HAP-1 (cell line): Measurements from ENCODE around the gene UXS1.

ENCODE experiments used
- DNase-seq, 2 experiments: peaks; one replicate each; pipeline ENCODE4 v3.0.0-alpha.2; 2016 to 2020; ENCODE audit warnings: low spot score in 2 of 2
- H3K27me3 ChIP-seq: fragments of 250-450 bp; sonication (Bioruptor Pico); 2 replicates; pipeline ENCODE4 v1.5.1; 2020; ENCODE audit warnings: low read depth, mild to moderate bottlenecking, moderate library complexity
- H3K36me3 ChIP-seq: fragments of 250-450 bp; sonication (Bioruptor Pico); replicated peaks from 2 replicates; pipeline ENCODE4 v1.5.1; 2020; ENCODE audit warnings: mild to moderate bottlenecking
- H3K4me1 ChIP-seq: fragments of 250-450 bp; sonication (Bioruptor Pico); 2 replicates; pipeline ENCODE4 v1.5.1; 2020; ENCODE audit warnings: mild to moderate bottlenecking
- H3K4me3 ChIP-seq: fragments of 250-450 bp; sonication (Bioruptor Pico); 2 replicates; pipeline ENCODE4 v1.5.1; 2020; ENCODE audit warnings: mild to moderate bottlenecking, moderate library complexity
- H3K9me3 ChIP-seq: fragments of 250-450 bp; sonication (Bioruptor Pico); 2 replicates; pipeline ENCODE4 v1.5.1; 2020; ENCODE audit warnings: mild to moderate bottlenecking, moderate library complexity
- in situ Hi-C: fragments of 300-500 bp; cut with MboI; formaldehyde crosslinking; loops from 3 replicates; pipeline ENCODE4 v1.14.3; 2020; ENCODE audit warnings: low sequenced_read_pairs, inconsistent platforms, mixed read lengths

Gene UXS1

GRCh38 chr2:106183101-106183696, 10.9 kb downstream of the UXS1 start:
- DNase-seq: no peak
- H3K9me3 ChIP-seq: no peaks in the 10 kb centered on the region
- in situ Hi-C loops: no loop called here

GRCh38 chr2:106181064-106181463, 13.0 kb downstream of the UXS1 start:
- no peak for DNase-seq
- H3K4me1 ChIP-seq: no peaks in the 10 kb centered on the region
- no peak overlapping the region for H3K4me3 ChIP-seq
- H3K36me3 ChIP-seq: no peaks in the 10 kb centered on the region
- no peaks in the 10 kb centered on the region for H3K9me3 ChIP-seq
- H3K27me3 ChIP-seq: no peaks in the 10 kb centered on the region
- in situ Hi-C loops: no loop called here

More at GRCh38 chr2:106183101-106183696, 10.9 kb downstream of the UXS1 start:
- Histone ChIP-seq H3K27me3 (no peaks in the 10 kb centered on the region), H3K4me1 (no peaks in the 10 kb centered on the region), H3K4me3 (no peak overlapping the region), H3K36me3 (no peaks in the 10 kb centered on the region)

- in situ Hi-C loops: no loop called here
- H3K4me1 ChIP-seq: no peaks in the 10 kb centered on the region
- no peaks in the 10 kb centered on the region for H3K27me3 ChIP-seq
- no peaks in the 10 kb centered on the region for H3K9me3 ChIP-seq
- H3K36me3 ChIP-seq: no peaks in the 10 kb centered on the region
- no peak for DNase-seq
- no peak overlapping the region for H3K4me3 ChIP-seq
These were observed 13.5 kb downstream of the UXS1 start for GRCh38 chr2:106180602-106181001.

- Histone ChIP-seq H3K4me1 (no peaks in the 10 kb centered on the region), H3K4me3 (no peak overlapping the region), H3K27me3 (no peaks in the 10 kb centered on the region), H3K9me3 (no peaks in the 10 kb centered on the region), H3K36me3 (no peaks in the 10 kb centered on the region)
- no peak for DNase-seq
- in situ Hi-C loops: no loop called here
These were observed 15.4 kb downstream of the UXS1 start for GRCh38 chr2:106178716-106179115.

- DNase-seq: no peak
- Histone ChIP-seq H3K36me3 (no peaks in the 10 kb centered on the region), H3K4me3 (no peak overlapping the region), H3K4me1 (no peaks in the 10 kb centered on the region), H3K9me3 (no peaks in the 10 kb centered on the region), H3K27me3 (no peaks in the 10 kb centered on the region)
- in situ Hi-C loops: no loop called here
These were observed 16.5 kb downstream of the UXS1 start for GRCh38 chr2:106177581-106177980.

- in situ Hi-C loops: no loop called here
- no peaks in the 10 kb centered on the region for H3K4me1 ChIP-seq
- H3K4me3 ChIP-seq: no peak overlapping the region
- no peaks in the 10 kb centered on the region for H3K27me3 ChIP-seq
- no peaks in the 10 kb centered on the region for H3K9me3 ChIP-seq
- DNase-seq: no peak
- H3K36me3 ChIP-seq: no peaks in the 10 kb centered on the region
These were observed 17.5 kb downstream of the UXS1 start for GRCh38 chr2:106176446-106177099.

GRCh38 chr2:106175086-106175850, 18.8 kb downstream of the UXS1 start:
- in situ Hi-C loops: no loop called here
- no peaks in the 10 kb centered on the region for H3K4me1 ChIP-seq
- no peaks in the 10 kb centered on the region for H3K36me3 ChIP-seq
- no peak overlapping the region for H3K4me3 ChIP-seq
- no peaks in the 10 kb centered on the region for H3K9me3 ChIP-seq
- DNase-seq: no peak
- H3K27me3 ChIP-seq: no peaks in the 10 kb centered on the region

- Histone ChIP-seq H3K4me3 (no peak overlapping the region), H3K9me3 (no peaks in the 10 kb centered on the region), H3K36me3 (no peaks in the 10 kb centered on the region), H3K27me3 (no peaks in the 10 kb centered on the region), H3K4me1 (no peaks in the 10 kb centered on the region)
- in situ Hi-C loops: no loop called here
- no peak for DNase-seq
These were observed 20.0 kb downstream of the UXS1 start for GRCh38 chr2:106174056-106174455.

GRCh38 chr2:106172649-106173048, 21.5 kb downstream of the UXS1 start:
- Histone ChIP-seq H3K36me3 (no peaks in the 10 kb centered on the region), H3K9me3 (no peaks in the 10 kb centered on the region), H3K27me3 (no peaks in the 10 kb centered on the region), H3K4me3 (no peak overlapping the region), H3K4me1 (no peaks in the 10 kb centered on the region)
- no peak for DNase-seq
- in situ Hi-C loops: no loop called here

- Histone ChIP-seq H3K4me3 (no peak overlapping the region), H3K36me3 (no peaks in the 10 kb centered on the region), H3K4me1 (peaks cover 15% of the 10 kb centered on the region), H3K27me3 (no peaks in the 10 kb centered on the region), H3K9me3 (no peaks in the 10 kb centered on the region)
- DNase-seq: no peak
- in situ Hi-C loops: no loop called here
These were observed 25.4 kb downstream of the UXS1 start for GRCh38 chr2:106168657-106169056.

GRCh38 chr2:106167067-106167466, 27.0 kb downstream of the UXS1 start:
- Histone ChIP-seq H3K27me3 (no peaks in the 10 kb centered on the region), H3K4me3 (no peak overlapping the region), H3K9me3 (no peaks in the 10 kb centered on the region), H3K4me1 (peaks cover 15% of the 10 kb centered on the region), H3K36me3 (peaks cover 6% of the 10 kb centered on the region; the same call in 1 of the 2 replicates)
- no peak for DNase-seq
- in situ Hi-C loops: no loop called here

- H3K27me3 ChIP-seq: no peaks in the 10 kb centered on the region
- H3K4me1 ChIP-seq: peaks cover 15% of the 10 kb centered on the region
- H3K9me3 ChIP-seq: no peaks in the 10 kb centered on the region
- in situ Hi-C loops: no loop called here
- peaks cover 7% of the 10 kb centered on the region; the same call in 1 of the 2 replicates for H3K36me3 ChIP-seq
- peak; percentile 14 to 34 for DNase-seq
- no peak overlapping the region for H3K4me3 ChIP-seq
These were observed 28.5 kb downstream of the UXS1 start for GRCh38 chr2:106165561-106165960.

- Histone ChIP-seq H3K9me3 (no peaks in the 10 kb centered on the region), H3K4me1 (peaks cover 15% of the 10 kb centered on the region), H3K36me3 (peaks cover 10% of the 10 kb centered on the region; the same call in 1 of the 2 replicates), H3K27me3 (no peaks in the 10 kb centered on the region), H3K4me3 (no peak overlapping the region)
- in situ Hi-C loops: no loop called here
- DNase-seq: peak in 1 of 2 experiments; percentile 35
These were observed 29.1 kb downstream of the UXS1 start for GRCh38 chr2:106165029-106165428.

GRCh38 chr2:106163948-106164545, 30.1 kb downstream of the UXS1 start:
- Histone ChIP-seq H3K27me3 (no peaks in the 10 kb centered on the region), H3K36me3 (peaks cover 10% of the 10 kb centered on the region; the same call in 1 of the 2 replicates), H3K4me1 (peaks cover 15% of the 10 kb centered on the region), H3K9me3 (no peaks in the 10 kb centered on the region), H3K4me3 (no peak overlapping the region)
- in situ Hi-C loops: no loop called here
- DNase-seq: no peak
